ENCODE results near the gene ZMYM3.
"Not testable (repeated sequence)": the region's sequence is repeated elsewhere in the genome, so short reads cannot be mapped to it uniquely, and the experiment has no call there.

DNA sequence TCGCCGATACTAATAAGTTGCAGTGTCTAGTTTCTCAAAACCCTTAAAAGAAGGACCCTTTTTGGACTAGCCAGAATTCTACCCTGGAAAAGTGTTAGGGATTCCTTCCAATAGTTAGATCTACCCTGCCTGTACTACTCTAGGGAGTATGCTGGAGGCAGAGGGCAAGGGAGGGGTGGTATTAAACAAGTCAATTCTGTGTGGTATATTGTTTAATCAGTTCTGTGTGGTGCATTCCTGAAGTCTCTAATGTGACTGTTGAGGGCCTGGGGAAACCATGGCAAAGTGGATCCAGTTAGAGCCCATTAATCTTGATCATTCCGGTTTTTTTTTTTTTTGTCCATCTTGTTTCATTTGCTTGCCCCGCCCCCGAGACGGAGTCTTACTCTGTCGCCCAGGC, 46.1 kb upstream of the ZMYM3 start:
- TF ChIP-seq EZH2 (IDR thresholded peaks at IDR 0.05; ENCODE audit: borderline replicate concordance, low read depth, low read length, poor library complexity, severe bottlenecking): not testable (repeated sequence)
- TF ChIP-seq, protein P1, sequence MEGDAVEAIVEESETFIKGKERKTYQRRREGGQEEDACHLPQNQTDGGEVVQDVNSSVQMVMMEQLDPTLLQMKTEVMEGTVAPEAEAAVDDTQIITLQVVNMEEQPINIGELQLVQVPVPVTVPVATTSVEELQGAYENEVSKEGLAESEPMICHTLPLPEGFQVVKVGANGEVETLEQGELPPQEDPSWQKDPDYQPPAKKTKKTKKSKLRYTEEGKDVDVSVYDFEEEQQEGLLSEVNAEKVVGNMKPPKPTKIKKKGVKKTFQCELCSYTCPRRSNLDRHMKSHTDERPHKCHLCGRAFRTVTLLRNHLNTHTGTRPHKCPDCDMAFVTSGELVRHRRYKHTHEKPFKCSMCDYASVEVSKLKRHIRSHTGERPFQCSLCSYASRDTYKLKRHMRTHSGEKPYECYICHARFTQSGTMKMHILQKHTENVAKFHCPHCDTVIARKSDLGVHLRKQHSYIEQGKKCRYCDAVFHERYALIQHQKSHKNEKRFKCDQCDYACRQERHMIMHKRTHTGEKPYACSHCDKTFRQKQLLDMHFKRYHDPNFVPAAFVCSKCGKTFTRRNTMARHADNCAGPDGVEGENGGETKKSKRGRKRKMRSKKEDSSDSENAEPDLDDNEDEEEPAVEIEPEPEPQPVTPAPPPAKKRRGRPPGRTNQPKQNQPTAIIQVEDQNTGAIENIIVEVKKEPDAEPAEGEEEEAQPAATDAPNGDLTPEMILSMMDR (conservative IDR thresholded peaks at IDR 0.05; ENCODE audit: low read depth, low read length): not testable (repeated sequence)
